GM19463 (cell line): ENCODE results near the gene EXOSC7.
A peak's percentile ranks its signal among the peaks of the same experiment; 100 is the strongest.

Experiments
- ATAC-seq: cut with Tn5 transposase; IDR thresholded peaks from one replicate; pipeline ENCODE4 v1.9.1; 2021; ENCODE audit warnings: mild to moderate bottlenecking, moderate library complexity; ENCODE audit not compliant: unreplicated experiment

EXOSC7 gene

GRCh38 chr3:44991326-44991725 is 15.3 kb downstream of the EXOSC7 start:
- ATAC-seq, result no peak

GRCh38 chr3:44992555-44993470 is 16.8 kb downstream of the EXOSC7 start:
- no peak for ATAC-seq

- ATAC-seq, result no peak
Measured at GRCh38 chr3:44993471-44994205, 17.6 kb downstream of the EXOSC7 start.

GRCh38 chr3:44995142-44995770 is 19.2 kb downstream of the EXOSC7 start:
- no peak for ATAC-seq

GRCh38 chr3:44996556-44996969 is 20.5 kb downstream of the EXOSC7 start:
- ATAC-seq, result peak; percentile 61

GRCh38 chr3:44999782-45000181 is 23.7 kb downstream of the EXOSC7 start:
- ATAC-seq, result no peak

- ATAC-seq, result no peak
Measured at GRCh38 chr3:45000823-45001222, 24.8 kb downstream of the EXOSC7 start.

- ATAC-seq, result no peak
Measured at GRCh38 chr3:45001738-45002137, 25.7 kb downstream of the EXOSC7 start.

- ATAC-seq, result no peak
Measured at GRCh38 chr3:45002139-45002660, 26.2 kb downstream of the EXOSC7 start.

- ATAC-seq, result no peak
Measured at GRCh38 chr3:45002720-45003119, 26.7 kb downstream of the EXOSC7 start.

GRCh38 chr3:45003406-45003805 is 27.4 kb downstream of the EXOSC7 start:
- ATAC-seq, result no peak

GRCh38 chr3:45003859-45004258 is 27.8 kb downstream of the EXOSC7 start:
- no peak for ATAC-seq

GRCh38 chr3:45007091-45007490 is 31.0 kb downstream of the EXOSC7 start:
- ATAC-seq, result no peak

GRCh38 chr3:45008117-45008516 is 32.1 kb downstream of the EXOSC7 start:
- no peak for ATAC-seq

GRCh38 chr3:45009868-45010267 is 33.8 kb downstream of the EXOSC7 start:
- ATAC-seq, result no peak

GRCh38 chr3:45010811-45011333 is 34.8 kb downstream of the EXOSC7 start:
- ATAC-seq, result no peak

GRCh38 chr3:45011756-45012508 is 35.9 kb downstream of the EXOSC7 start:
- ATAC-seq, result no peak

GRCh38 chr3:45012577-45012976 is 36.5 kb downstream of the EXOSC7 start:
- ATAC-seq, result no peak

- ATAC-seq, result no peak
Measured at GRCh38 chr3:45016916-45017315, 40.9 kb downstream of the EXOSC7 start.

GRCh38 chr3:45017821-45018220 is 41.8 kb downstream of the EXOSC7 start:
- ATAC-seq, result no peak
